GM19397 (cell line): ENCODE measurements around the gene SHISAL2A.

Experiments
- ATAC-seq: cut with Tn5 transposase; IDR thresholded peaks from one replicate; pipeline ENCODE4 v1.9.1; 2021; ENCODE audit warnings: mild to moderate bottlenecking, moderate library complexity; ENCODE audit not compliant: unreplicated experiment

The SHISAL2A gene

GRCh38 chr1:52632732-52633290 lies at the start of gene SHISAL2A:
Gene SHISAL2A, plus strand, starts transcription at chr1:52633168. Its CDS starts 326 bp downstream, at chr1:52633494.
- no peak for ATAC-seq

DNA sequence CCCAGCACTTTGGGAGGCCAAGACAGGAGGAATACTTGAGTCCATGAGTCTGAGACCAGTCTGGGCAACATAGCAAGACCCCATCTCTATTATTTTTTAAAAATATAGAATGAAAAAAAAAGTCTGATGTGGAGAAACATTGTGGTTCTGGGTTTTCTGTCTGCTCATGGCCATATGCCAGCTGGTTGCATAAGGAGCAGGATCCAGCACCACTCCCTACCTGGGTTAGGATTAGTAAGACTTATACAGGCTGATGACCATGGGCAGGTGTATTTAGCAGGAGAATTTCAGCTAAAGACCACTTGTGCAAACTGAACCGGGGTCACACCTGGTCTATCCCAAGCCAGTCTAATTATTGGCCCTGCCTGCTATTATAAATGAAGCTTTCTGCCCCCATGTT lies 47.5 kb upstream of the SHISAL2A start:
- no peak for ATAC-seq

DNA sequence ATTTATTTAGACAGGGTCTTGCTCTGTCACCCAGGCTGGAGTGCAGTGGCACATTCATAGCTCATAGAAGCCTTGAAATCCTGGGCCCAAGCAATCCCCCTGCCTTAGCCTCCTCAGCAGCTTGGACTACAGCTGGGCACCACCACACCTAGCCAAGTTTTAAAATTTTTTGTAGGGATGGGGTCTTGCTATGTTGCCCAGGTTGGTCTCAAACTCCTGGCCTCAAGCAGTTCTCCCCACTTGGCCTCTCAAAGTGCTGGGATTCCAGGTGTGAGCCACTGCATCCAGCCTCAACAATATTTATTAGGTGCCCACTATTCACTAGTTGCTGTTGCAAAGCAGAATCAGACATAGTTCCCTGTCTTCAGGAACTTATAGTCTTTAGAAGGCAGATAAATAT lies 44.9 kb upstream of the SHISAL2A start:
- no peak for ATAC-seq

DNA sequence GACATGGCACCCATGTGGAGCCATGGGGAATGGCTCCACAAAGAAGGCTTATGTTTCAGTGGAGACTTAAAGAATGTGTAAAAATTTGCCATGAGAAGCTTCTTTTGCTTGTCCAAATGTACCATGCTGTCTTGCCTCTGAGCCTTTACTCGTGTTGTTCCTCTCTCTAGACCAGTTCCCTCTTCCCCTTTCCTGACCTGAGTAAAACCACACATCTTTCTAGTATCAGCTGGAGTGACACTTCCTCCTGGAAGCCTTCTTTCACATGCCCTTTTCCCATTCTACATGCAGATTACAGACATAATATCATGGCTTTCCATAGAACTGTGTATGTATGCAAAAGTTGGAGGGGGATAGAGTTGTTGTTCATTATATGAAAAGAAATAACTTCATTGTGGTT lies 44.4 kb upstream of the SHISAL2A start:
- no peak for ATAC-seq

GRCh38 chr1:52590266-52590665 lies 42.7 kb upstream of the SHISAL2A start:
- ATAC-seq, result no peak

DNA sequence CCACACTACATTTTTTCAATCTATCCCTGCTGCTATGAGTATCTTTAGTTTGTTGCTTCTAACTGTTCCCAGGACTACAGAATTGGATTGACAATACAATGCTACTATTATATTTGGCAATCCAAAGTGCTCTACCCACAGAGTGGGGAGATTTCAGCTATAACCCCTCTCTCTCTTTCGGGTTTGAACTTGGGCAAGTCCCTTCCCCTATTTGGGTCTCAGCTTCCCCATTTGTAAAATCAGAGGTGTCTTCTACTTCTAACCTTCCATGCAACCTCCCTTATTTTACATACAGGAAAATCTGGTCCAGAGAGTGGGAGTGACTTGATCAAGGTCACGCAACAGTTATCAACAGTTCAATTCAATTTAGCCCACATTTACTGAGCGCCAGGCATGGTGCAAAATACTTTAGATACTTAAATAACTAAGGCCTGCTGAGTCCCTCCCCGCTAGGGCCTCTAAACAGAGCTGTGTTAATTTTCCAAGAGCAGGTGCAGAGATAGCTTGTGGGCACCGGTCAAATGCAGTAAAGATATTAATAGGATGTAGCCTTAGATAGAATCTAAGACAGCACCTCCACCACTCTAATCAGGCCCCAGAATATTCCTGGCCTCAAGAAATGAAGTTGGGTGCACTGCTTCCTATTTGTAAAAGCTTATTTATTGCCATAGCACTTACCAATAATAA lies 40.2 kb upstream of the SHISAL2A start:
- no peak for ATAC-seq

- ATAC-seq, result no peak
Observed at GRCh38 chr1:52593495-52593894, 39.5 kb upstream of the SHISAL2A start.

GRCh38 chr1:52595061-52595460 lies 37.9 kb upstream of the SHISAL2A start:
- no peak for ATAC-seq

- no peak for ATAC-seq
Observed at GRCh38 chr1:52597912-52598311, 35.1 kb upstream of the SHISAL2A start.

- ATAC-seq, result no peak
Observed at GRCh38 chr1:52598729-52599128, 34.2 kb upstream of the SHISAL2A start.

GRCh38 chr1:52599236-52599635 lies 33.7 kb upstream of the SHISAL2A start:
- ATAC-seq, result no peak

- no peak for ATAC-seq
Observed at GRCh38 chr1:52600533-52601179, 32.3 kb upstream of the SHISAL2A start.

DNA sequence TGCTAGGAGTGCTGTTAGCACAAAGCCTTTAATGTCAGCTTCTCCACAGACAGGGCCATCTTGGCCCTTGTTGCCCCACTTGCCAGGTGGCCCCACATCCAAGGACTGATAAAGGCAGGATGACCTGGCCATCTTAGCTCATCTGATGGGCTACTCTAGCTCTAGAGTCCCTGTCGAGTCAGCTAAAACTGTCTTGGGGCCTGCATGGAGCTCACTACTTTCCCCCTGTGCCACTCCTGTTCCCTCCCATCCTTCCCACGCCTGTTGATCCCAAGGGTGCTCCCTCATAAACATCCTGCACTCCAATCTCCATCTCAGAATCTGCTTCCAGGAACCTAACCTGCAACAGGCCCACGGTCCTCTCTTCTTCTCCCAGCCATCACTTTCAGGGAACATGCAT lies 31.4 kb upstream of the SHISAL2A start:
- ATAC-seq, result no peak

DNA sequence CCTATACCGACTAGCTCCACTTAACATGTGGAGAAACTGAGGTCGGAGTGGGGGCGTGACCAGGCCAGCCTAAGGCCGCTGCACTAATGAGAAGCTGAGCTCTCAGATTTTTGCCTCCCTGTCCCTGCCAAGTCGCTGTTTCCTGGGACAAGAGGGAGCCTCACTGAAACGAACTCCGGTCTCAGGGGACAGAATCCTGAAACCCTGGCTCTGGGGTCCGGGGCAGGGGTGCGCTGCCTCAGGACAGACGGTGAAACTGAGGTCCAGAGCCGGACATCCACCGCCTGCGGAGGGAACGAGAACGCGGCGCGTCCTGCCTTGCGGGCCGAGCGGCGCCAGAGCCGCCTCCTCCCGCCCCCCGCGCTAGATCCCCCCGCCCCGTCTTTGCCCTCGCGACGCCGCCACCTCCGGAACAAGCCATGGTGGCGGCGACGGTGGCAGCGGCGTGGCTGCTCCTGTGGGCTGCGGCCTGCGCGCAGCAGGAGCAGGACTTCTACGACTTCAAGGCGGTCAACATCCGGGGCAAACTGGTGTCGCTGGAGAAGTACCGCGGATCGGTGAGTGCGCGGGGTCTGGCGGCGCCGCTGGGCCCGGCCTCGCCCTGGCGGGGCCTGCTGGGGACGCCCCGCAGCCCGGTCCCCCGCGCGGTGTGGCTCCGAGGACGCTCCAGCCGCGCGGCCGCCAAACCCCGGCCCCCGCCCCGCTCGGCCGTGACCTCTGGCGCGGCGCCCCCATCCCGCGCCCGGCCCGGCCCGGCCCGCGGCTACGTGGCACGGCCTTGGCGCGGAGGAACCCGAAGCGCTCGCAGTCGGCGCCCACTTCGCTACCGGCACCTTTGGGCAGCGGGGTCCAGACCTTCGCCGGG lies 30.7 kb upstream of the SHISAL2A start, which contains the start of gene GPX7:
TSS of gene GPX7 (plus strand) at position 381 of the 865 bp plus-strand sequence. CDS start at position 420, 39 bp downstream.
- no peak for ATAC-seq

DNA sequence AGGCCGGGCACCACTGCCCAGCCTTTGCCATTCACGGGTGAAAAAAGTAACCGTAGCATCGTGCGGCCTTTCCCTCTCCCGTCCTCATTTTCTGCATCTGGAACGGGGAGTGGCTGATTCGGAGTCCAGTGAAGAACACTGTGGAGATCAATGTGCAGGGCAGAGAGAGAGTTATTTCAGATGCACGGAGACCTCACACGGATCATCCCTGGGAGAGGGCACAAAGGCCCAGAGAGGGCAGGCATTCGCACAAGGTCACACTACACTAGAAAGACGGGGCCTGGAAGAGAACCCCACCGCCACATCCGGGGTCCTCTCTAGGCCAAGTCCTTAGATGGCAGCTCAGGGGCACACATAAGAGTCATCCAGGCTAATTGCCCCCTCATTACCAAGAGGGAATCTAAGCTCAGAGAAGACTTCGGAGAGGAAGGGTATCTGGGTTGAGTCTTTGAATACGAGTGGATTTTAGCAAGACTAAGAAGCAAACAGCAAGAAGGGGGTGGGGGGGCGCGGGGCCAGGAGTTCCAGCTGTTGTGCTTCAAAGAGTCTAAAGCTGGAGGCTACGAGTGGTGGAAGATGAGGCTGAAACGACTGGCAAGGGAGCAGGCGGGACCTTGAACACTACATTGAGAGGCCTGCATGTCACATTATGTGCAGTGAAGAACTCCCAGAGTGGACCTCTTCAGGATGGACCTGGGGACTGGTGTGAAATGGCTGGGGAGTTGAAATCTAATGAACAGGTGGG lies 29.9 kb upstream of the SHISAL2A start:
- no peak for ATAC-seq

DNA sequence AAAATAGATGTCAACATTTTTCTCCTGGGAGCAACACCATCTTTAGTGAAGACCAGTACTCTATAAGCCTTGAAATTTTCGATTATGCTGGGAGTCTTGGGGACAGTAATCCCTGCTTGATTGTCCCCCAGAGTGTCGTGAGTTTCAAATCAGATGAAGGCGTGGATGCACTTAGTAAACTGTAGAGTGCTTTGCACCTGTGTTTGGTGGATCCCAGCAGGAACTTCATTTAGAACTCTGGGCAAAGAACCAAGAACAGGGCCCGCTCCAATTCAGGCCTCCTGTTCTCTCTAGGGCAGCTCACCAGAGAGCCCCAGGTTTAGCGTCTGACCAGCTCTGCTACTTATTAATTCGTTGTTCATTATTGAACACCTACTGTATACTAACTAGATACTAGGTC lies 29.3 kb upstream of the SHISAL2A start:
- ATAC-seq, result no peak

- no peak for ATAC-seq
Observed at GRCh38 chr1:52604063-52604770, 28.8 kb upstream of the SHISAL2A start.

GRCh38 chr1:52613636-52614373 lies 19.2 kb upstream of the SHISAL2A start:
- no peak for ATAC-seq

DNA sequence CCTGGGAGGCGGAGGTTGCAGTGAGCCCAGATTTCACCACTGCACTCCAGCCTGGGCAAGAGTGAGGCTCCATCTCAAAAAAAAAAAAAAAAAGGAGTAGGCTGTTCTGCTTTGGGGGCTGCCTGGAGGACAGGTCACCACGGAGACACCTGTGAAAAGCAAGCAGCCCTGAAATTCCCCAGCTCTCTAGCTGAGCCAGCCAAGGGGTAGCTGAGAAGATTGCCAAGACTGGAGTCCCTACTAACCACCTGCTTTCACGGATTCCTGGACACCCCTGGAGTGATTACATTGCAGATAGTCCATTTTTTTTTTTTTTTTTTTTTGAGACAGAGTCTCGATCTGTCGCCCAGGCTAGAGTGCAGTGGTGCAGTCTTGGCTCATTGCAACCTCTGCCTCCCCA lies 18.3 kb upstream of the SHISAL2A start:
- ATAC-seq, result no peak
